ENCODE data around the gene C1RL.

DNA sequence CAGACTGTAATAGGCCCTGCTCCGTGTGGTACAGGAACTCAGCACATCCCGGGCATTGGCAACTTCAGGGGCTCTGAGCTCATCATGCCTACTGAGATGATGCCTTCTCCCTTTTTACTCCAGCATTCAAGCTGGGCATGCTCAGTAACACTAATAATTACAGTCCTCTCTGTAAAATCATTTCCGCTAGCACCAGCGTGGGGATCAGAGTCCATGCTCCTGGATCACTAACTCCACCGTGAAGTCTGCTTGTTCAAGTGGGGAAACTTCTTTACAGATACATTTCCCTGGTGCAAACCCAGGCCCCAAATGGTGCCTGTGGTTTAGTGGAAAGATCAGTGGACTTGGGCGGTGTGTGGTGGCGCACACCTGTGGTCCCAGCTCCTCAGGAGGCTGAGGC lies 37.9 kb upstream of the C1RL start:
- no peak for TF ChIP-seq EZH2phosphoT487 (IDR thresholded peaks at IDR 0.05; ENCODE audit: borderline replicate concordance, low read depth, low read length)
- TF ChIP-seq, protein P1, sequence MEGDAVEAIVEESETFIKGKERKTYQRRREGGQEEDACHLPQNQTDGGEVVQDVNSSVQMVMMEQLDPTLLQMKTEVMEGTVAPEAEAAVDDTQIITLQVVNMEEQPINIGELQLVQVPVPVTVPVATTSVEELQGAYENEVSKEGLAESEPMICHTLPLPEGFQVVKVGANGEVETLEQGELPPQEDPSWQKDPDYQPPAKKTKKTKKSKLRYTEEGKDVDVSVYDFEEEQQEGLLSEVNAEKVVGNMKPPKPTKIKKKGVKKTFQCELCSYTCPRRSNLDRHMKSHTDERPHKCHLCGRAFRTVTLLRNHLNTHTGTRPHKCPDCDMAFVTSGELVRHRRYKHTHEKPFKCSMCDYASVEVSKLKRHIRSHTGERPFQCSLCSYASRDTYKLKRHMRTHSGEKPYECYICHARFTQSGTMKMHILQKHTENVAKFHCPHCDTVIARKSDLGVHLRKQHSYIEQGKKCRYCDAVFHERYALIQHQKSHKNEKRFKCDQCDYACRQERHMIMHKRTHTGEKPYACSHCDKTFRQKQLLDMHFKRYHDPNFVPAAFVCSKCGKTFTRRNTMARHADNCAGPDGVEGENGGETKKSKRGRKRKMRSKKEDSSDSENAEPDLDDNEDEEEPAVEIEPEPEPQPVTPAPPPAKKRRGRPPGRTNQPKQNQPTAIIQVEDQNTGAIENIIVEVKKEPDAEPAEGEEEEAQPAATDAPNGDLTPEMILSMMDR (conservative IDR thresholded peaks at IDR 0.05; ENCODE audit: low read length): no peak
